ENCODE data around the gene RPS26. TPM values are rescaled to one million over a fixed set of nuclear protein-coding genes. Genes with fewer than 3 reads are reported as not detected.

Gene RPS26
- total and polyA plus RNA-seq, 9 of the 15 experiments (the other 6 are each of a cell fraction or from before 2014, with no cell fraction given) = 70.2 to 1,589 (median 852) TPM

DNA sequence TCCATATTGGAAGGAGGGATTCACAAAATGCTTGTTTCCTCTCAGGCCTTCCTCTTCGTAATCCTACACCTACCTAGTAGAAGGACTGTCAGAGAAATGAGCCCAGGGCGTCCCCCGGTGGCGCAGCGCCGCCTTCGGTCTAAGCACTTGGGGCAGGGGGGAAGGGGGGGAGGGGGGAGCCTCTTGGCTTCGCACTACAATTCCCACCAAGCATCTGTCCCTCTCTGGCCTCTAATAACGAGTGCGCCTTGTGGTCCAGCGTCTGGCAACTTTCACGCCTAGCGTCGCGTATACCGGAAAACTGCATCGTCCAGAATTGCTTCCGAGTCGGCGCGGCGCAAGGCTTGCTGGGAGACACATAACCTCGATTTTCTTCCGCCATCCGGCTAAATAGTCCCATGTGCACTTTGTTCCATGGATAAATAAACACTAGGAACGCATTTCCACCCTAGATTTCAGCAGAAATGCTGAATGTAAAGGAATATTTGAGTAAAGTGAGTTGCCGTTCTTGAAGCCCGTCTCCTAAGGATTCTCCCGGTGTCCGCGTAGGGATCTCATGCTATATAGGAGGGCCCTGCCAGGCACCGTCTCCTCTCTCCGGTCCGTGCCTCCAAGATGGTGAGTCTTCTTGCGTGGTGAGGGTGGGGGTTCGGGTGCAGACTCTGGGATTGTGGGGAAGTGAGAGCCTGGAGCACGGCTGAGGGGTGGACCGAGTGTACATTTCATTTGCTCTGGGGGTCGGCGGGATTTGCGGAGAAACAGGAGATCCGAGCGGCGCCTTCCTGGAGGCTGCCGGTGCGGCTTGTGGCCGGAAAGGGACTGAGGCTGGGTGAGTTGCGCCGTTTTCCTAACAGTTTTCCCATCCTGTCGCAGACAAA lies at the start of gene RPS26 (continued):
- TF ChIP-seq ZNF232 (CRISPR knock-in tag; IDR thresholded peaks at IDR 0.05) = 0 out of 2 replicates have a peak, but pooled peaks have one; percentile 16
- TF ChIP-seq NFE2 (IDR thresholded peaks at IDR 0.05; ENCODE audit: low read depth) = no peak
- TF ChIP-seq POLR2AphosphoS2 (IDR thresholded peaks at IDR 0.05; ENCODE audit: low read length) = peak; percentile 73; the same call in 1 of the 2 replicates
- TF ChIP-seq PHB (CRISPR knock-in tag; IDR thresholded peaks at IDR 0.05) = 0 out of 2 replicates have a peak, but pooled peaks have one; percentile 65
- no peak for TF ChIP-seq TCF3 (CRISPR knock-in tag; IDR thresholded peaks at IDR 0.05)
- TF ChIP-seq CBX3 (IDR thresholded peaks at IDR 0.05; ENCODE audit: borderline replicate concordance in 1 of 2, low read length in 2 of 2) = 0 out of 3 replicates have a peak, but pooled peaks of 1 of the 2 experiments have one; percentile 68
- 0 out of 2 replicates have a peak, but pooled peaks have one; percentile 19 for TF ChIP-seq ILF3 (IDR thresholded peaks at IDR 0.05; ENCODE audit: borderline replicate concordance)
- TF ChIP-seq SRSF9 (IDR thresholded peaks at IDR 0.05; ENCODE audit: borderline replicate concordance, low read depth, low read length) = no peak
- no peak for TF ChIP-seq ZNF133 (CRISPR knock-in tag; IDR thresholded peaks at IDR 0.05)
- peak; percentile 11 for TF ChIP-seq ZBTB8A (IDR thresholded peaks at IDR 0.05; ENCODE audit: partially characterized antibody)
- TF ChIP-seq TAF7 (tag; IDR thresholded peaks at IDR 0.05) = peak; percentile 98
- peak; percentile 39 for TF ChIP-seq ARHGAP35 (IDR thresholded peaks at IDR 0.05; ENCODE audit: partially characterized antibody)
- TF ChIP-seq ZFP1 (CRISPR knock-in tag; IDR thresholded peaks at IDR 0.05) = no peak
- TF ChIP-seq, protein P1, sequence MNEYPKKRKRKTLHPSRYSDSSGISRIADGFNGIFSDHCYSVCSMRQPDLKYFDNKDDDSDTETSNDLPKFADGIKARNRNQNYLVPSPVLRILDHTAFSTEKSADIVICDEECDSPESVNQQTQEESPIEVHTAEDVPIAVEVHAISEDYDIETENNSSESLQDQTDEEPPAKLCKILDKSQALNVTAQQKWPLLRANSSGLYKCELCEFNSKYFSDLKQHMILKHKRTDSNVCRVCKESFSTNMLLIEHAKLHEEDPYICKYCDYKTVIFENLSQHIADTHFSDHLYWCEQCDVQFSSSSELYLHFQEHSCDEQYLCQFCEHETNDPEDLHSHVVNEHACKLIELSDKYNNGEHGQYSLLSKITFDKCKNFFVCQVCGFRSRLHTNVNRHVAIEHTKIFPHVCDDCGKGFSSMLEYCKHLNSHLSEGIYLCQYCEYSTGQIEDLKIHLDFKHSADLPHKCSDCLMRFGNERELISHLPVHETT (CRISPR knock-in tag; conservative IDR thresholded peaks at IDR 0.05 in 1 of 2, IDR thresholded peaks at IDR 0.05 in 1 of 2) = peak in 1 of 2 experiments; percentile 99; a peak in 2 of 4 replicates
- TF ChIP-seq ZNF41 (CRISPR knock-in tag; conservative IDR thresholded peaks at IDR 0.05) = no peak
- no peak for TF ChIP-seq ZNF121 (CRISPR knock-in tag; conservative IDR thresholded peaks at IDR 0.05)
- no peak for TF ChIP-seq ARID3A (IDR thresholded peaks at IDR 0.05; ENCODE audit: borderline replicate concordance, low read depth, low read length)
- TF ChIP-seq, protein P2, sequence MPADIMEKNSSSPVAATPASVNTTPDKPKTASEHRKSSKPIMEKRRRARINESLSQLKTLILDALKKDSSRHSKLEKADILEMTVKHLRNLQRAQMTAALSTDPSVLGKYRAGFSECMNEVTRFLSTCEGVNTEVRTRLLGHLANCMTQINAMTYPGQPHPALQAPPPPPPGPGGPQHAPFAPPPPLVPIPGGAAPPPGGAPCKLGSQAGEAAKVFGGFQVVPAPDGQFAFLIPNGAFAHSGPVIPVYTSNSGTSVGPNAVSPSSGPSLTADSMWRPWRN (IDR thresholded peaks at IDR 0.05; ENCODE audit: low read depth) = peak; percentile 79; the same call in 1 of the 2 replicates
- no peak for TF ChIP-seq ZFP30 (CRISPR knock-in tag; IDR thresholded peaks at IDR 0.05; ENCODE audit: borderline replicate concordance)
- TF ChIP-seq TEAD4 (IDR thresholded peaks at IDR 0.05; ENCODE audit: low read length) = peak; percentile 48
- TF ChIP-seq TEAD4 (CRISPR knock-in tag; IDR thresholded peaks at IDR 0.05; ENCODE audit: borderline replicate concordance) = no peak
- TF ChIP-seq CREB1 (IDR thresholded peaks at IDR 0.05) = peak; percentile 94
- peak; percentile 84 for TF ChIP-seq CREB1 (CRISPR knock-in tag; IDR thresholded peaks at IDR 0.05)
- TF ChIP-seq CBX1 (IDR thresholded peaks at IDR 0.05; ENCODE audit: low read depth) = peak; percentile 95
- peak; percentile 90 for TF ChIP-seq BRD9 (IDR thresholded peaks at IDR 0.05; ENCODE audit: low read depth, partially characterized antibody)
- TF ChIP-seq FUS (optimal IDR thresholded peaks at IDR 0.05; ENCODE audit: low read depth, low read length) = no peak
